GM21825 (cell line): ENCODE results near the gene NUDCD3.
A peak's percentile ranks its signal among the peaks of the same experiment; 100 is the strongest.
"Not testable (repeated sequence)": the region's sequence is repeated elsewhere in the genome, so short reads cannot be mapped to it uniquely, and the experiment has no call there.

Source experiments
- ATAC-seq: cut with Tn5 transposase; IDR thresholded peaks from one replicate; pipeline ENCODE4 v1.9.1; 2021; ENCODE audit warnings: mild to moderate bottlenecking, moderate library complexity; ENCODE audit not compliant: unreplicated experiment

The NUDCD3 gene

GRCh38 chr7:44518761-44519160 lies 28.3 kb upstream of the NUDCD3 start:
- no peak for ATAC-seq

GRCh38 chr7:44517175-44517574 lies 26.7 kb upstream of the NUDCD3 start:
- ATAC-seq = no peak

- ATAC-seq = no peak
These were observed 25.3 kb upstream of the NUDCD3 start for GRCh38 chr7:44515590-44516268.

GRCh38 chr7:44512736-44513135 lies 22.3 kb upstream of the NUDCD3 start:
- no peak for ATAC-seq

GRCh38 chr7:44511863-44512468 lies 21.5 kb upstream of the NUDCD3 start:
- ATAC-seq = no peak

- ATAC-seq = no peak
These were observed 20.8 kb upstream of the NUDCD3 start for GRCh38 chr7:44511236-44511635.

GRCh38 chr7:44508328-44509030 lies 18.0 kb upstream of the NUDCD3 start:
- ATAC-seq = no peak

GRCh38 chr7:44506592-44507288 lies 16.3 kb upstream of the NUDCD3 start:
- ATAC-seq = not testable (repeated sequence)

- no peak for ATAC-seq
These were observed 15.1 kb upstream of the NUDCD3 start for GRCh38 chr7:44505595-44505994.

GRCh38 chr7:44498230-44498954 lies 7.9 kb upstream of the NUDCD3 start:
- no peak for ATAC-seq

- ATAC-seq = no peak
These were observed 6.9 kb upstream of the NUDCD3 start for GRCh38 chr7:44497155-44498027.

GRCh38 chr7:44496385-44496784 lies 5.9 kb upstream of the NUDCD3 start:
- no peak for ATAC-seq

- no peak for ATAC-seq
These were observed 4.5 kb upstream of the NUDCD3 start for GRCh38 chr7:44494960-44495359.

- no peak for ATAC-seq
These were observed 771 bp upstream of the NUDCD3 start for GRCh38 chr7:44491229-44491628.

- peak; percentile 28 for ATAC-seq
These were observed 505 bp downstream of the NUDCD3 start for GRCh38 chr7:44489955-44490350.

- no peak for ATAC-seq
These were observed 1.5 kb downstream of the NUDCD3 start for GRCh38 chr7:44488955-44489354.

- ATAC-seq = no peak
These were observed 3.8 kb downstream of the NUDCD3 start for GRCh38 chr7:44486693-44487092.

- no peak for ATAC-seq
These were observed 4.5 kb downstream of the NUDCD3 start for GRCh38 chr7:44486001-44486400.

GRCh38 chr7:44484482-44485313 lies 5.8 kb downstream of the NUDCD3 start:
- ATAC-seq = no peak
